ENCODE measurements around the gene HPSE2. TPM values are rescaled to one million over a fixed set of nuclear protein-coding genes. Genes with fewer than 3 reads are reported as not detected.

Gene HPSE2
- total RNA-seq, 2 experiments from 2014 or later = not detected

DNA sequence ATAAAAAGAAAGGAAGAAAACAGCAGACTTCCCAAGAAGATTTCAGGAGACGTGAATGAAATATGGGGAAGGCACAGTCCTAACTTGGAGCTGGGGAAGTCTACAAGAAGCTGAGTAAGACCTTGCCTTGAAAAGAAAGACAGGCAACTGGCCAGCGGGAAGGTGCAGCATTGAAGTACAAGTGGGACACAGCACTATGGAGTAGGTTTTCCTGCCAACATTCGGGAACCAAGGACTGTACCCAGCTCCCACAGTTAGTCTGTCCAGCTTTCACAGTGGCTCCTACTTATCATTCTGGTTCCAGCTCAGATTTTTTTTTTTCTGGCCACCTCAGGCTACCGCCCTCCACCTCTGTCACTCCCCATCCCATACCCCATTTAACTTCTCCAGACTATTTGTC is 798.9 kb downstream of the HPSE2 start:
- CTCF ChIA-PET = interaction anchor here (2.3 kb wide), 1 partner anchor 11 kb away, joined by 7 read pairs; no protein-coding TSS in a partner anchor

DNA sequence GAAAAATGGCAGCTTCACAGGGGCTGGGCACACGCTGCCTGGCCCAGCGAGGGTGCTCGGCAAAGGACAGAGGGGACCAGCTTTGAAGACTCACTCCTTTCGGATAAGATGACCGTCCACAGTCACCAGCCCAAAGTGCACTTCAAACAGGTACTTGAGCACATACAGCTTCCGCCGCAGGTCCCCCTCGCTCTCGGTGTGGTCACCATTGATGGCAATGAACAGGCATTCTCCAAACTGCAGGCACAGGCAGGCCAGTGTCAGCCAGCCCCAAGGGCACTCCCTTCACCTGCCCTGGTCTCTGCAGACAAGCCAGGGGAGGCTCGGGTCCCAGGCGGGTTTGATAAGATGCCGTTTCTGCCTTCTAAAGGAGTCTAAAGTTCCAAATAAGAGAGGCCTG is 800.5 kb downstream of the HPSE2 start:
- Mint-ChIP-seq H3K27me3 (no peaks in the 10 kb centered on the region), H3K9me3 (peaks cover 5% of the 10 kb centered on the region), H3K27ac (no peak overlapping the region), H3K4me1 (ENCODE audit: low read depth) (peaks cover 4% of the 10 kb centered on the region), H3K4me3 (no peak overlapping the region), H3K36me3 (ENCODE audit: low read depth) (peaks cover 96% of the 10 kb centered on the region)
- no peak for ATAC-seq (ENCODE audit: poor library complexity)
- Histone ChIP-seq H3K27me3 (ENCODE audit: control insufficient read depth in 1 of 2, insufficient read depth in 2 of 2, low read length in 2 of 2) (no peaks in the 10 kb centered on the region), H3K27ac (ENCODE audit: low read depth in 1 of 2, low read length in 2 of 2) (no peak overlapping the region), H3K36me3 (ENCODE audit: insufficient read depth, low read length) (peaks cover 70% of the 10 kb centered on the region), H3K4me1 (ENCODE audit: insufficient read depth, low read length) (no peaks in the 10 kb centered on the region), H3K4me3 (ENCODE audit: low read length) (no peak overlapping the region), H3K9me3 (ENCODE audit: control insufficient read depth in 1 of 2, insufficient read depth in 1 of 2, low read length in 2 of 2) (peaks cover 0 to 14% of the 10 kb centered on the region in 2 experiments)
- POLR2A ChIA-PET = no interaction called here
- intact Hi-C loops (cut with DNase I, micrococcal nuclease) = no loop called here
- no peak for DNase-seq
- no peak for TF ChIP-seq CTCF (IDR thresholded peaks at IDR 0.05)
- CTCF ChIA-PET = interaction anchor here (2.3 kb wide), 1 partner anchor 9 kb away, joined by 7 read pairs; no protein-coding TSS in a partner anchor

More for the DNA sequence above, 798.9 kb downstream of the HPSE2 start:
- Mint-ChIP-seq H3K27ac (no peak overlapping the region), H3K4me3 (no peak overlapping the region), H3K9me3 (peaks cover 5% of the 10 kb centered on the region), H3K27me3 (no peaks in the 10 kb centered on the region), H3K4me1 (ENCODE audit: low read depth) (peaks cover 16% of the 10 kb centered on the region), H3K36me3 (ENCODE audit: low read depth) (peaks cover 96% of the 10 kb centered on the region)
- Histone ChIP-seq H3K9me3 (ENCODE audit: control insufficient read depth in 1 of 2, insufficient read depth in 1 of 2, low read length in 2 of 2) (peaks cover 0 to 14% of the 10 kb centered on the region in 2 experiments), H3K36me3 (ENCODE audit: insufficient read depth, low read length) (peaks cover 61% of the 10 kb centered on the region), H3K27me3 (ENCODE audit: control insufficient read depth in 1 of 2, insufficient read depth in 2 of 2, low read length in 2 of 2) (no peaks in the 10 kb centered on the region), H3K4me3 (ENCODE audit: low read length) (no peak overlapping the region), H3K27ac (ENCODE audit: low read depth in 1 of 2, low read length in 2 of 2) (no peak overlapping the region), H3K4me1 (ENCODE audit: insufficient read depth, low read length) (no peaks in the 10 kb centered on the region)
- no peak for TF ChIP-seq CTCF (IDR thresholded peaks at IDR 0.05)
- no peak for ATAC-seq (ENCODE audit: poor library complexity)
- intact Hi-C loops (cut with DNase I, micrococcal nuclease) = no loop called here
- POLR2A ChIA-PET = no interaction called here
- no peak for DNase-seq

GRCh38 chr10:98433881-98434732 is 801.5 kb downstream of the HPSE2 start:
- CTCF ChIA-PET = no interaction called here
- H3K27me3 ChIP-seq (ENCODE audit: control insufficient read depth in 1 of 2, insufficient read depth in 2 of 2, low read length in 2 of 2) = no peaks in the 10 kb centered on the region
- Mint-ChIP-seq H3K27ac (no peak overlapping the region), H3K4me1 (ENCODE audit: low read depth) (no peaks in the 10 kb centered on the region), H3K4me3 (no peak overlapping the region), H3K9me3 (peaks cover 5% of the 10 kb centered on the region), H3K27me3 (no peaks in the 10 kb centered on the region), H3K36me3 (ENCODE audit: low read depth) (peaks cover 88% of the 10 kb centered on the region)
- H3K9me3 ChIP-seq (ENCODE audit: control insufficient read depth in 1 of 2, insufficient read depth in 1 of 2, low read length in 2 of 2) = peaks cover 0 to 14% of the 10 kb centered on the region in 2 experiments
- intact Hi-C loops (cut with DNase I, micrococcal nuclease) = no loop called here
- POLR2A ChIA-PET = no interaction called here
- TF ChIP-seq CTCF (IDR thresholded peaks at IDR 0.05) = no peak
- no peak overlapping the region for H3K4me3 ChIP-seq (ENCODE audit: low read length)
- no peak overlapping the region for H3K27ac ChIP-seq (ENCODE audit: low read depth in 1 of 2, low read length in 2 of 2)
- peaks cover 71% of the 10 kb centered on the region for H3K36me3 ChIP-seq (ENCODE audit: insufficient read depth, low read length)
- no peak for ATAC-seq (ENCODE audit: poor library complexity)
- DNase-seq = no peak
- no peaks in the 10 kb centered on the region for H3K4me1 ChIP-seq (ENCODE audit: insufficient read depth, low read length)

All from CD4-positive, alpha-beta T cell (primary cell).